Panc1 (cell line): ENCODE measurements around the gene TSSK3. TPM values are rescaled to one million over a fixed set of nuclear protein-coding genes. Genes with fewer than 3 reads are reported as not detected.

Experiments used
- ATAC-seq: fragments of 200-7000 bp; cut with Tn5 transposase; 2 replicates; pipeline ENCODE4 v1.9.1; 2020; ENCODE audit warnings: mild to moderate bottlenecking, moderate library complexity
- BruUV-seq: library from RNA; stranded (reverse); fragments of 400-500 nt; replicated peaks from 2 replicates; lab custom pipeline; 2021; lab: Mats Ljungman, UMichigan
- CTCF ChIA-PET: fragments of 300-600 bp; sonication (Branson Sonifier 250); formaldehyde crosslinking; loops from one replicate; lab custom pipeline; 2022; ENCODE audit warnings: antibody characterized with exemption; lab: Charles Lee
- POLR2A ChIA-PET: fragments of 300-600 bp; sonication (Branson Sonifier 250); formaldehyde crosslinking; loops from one replicate; lab custom pipeline; 2022; ENCODE audit warnings: antibody characterized with exemption; lab: Charles Lee
- DNase-seq: peaks from one replicate; pipeline ENCODE4 v3.0.0-alpha.2; 2010; ENCODE audit warnings: low read depth, low spot score
- H3K27ac ChIP-seq: 2 replicates; pipeline ENCODE4 v1.5.1; 2011; ENCODE audit warnings: mild to moderate bottlenecking, low read length, inconsistent platforms
- H3K27me3 ChIP-seq: fragments of 200-500 bp; sonication (Bioruptor generic); 2 replicates; pipeline ENCODE4 v1.6.0; 2014; ENCODE audit warnings: low read length, inconsistent platforms; ENCODE audit not compliant: control insufficient read depth, insufficient read depth
- H3K36me3 ChIP-seq: fragments of 200-500 bp; sonication (Bioruptor generic); 2 replicates; pipeline ENCODE4 v1.5.1; 2014; ENCODE audit warnings: inconsistent platforms, mild to moderate bottlenecking, low read length, moderate library complexity; ENCODE audit not compliant: control insufficient read depth, insufficient read depth
- H3K4me1 ChIP-seq: 2 replicates; pipeline ENCODE4 v1.5.1; 2011; ENCODE audit warnings: inconsistent platforms, mild to moderate bottlenecking, low read length, moderate library complexity; ENCODE audit not compliant: control insufficient read depth, insufficient read depth
- H3K4me3 ChIP-seq, 2 experiments: 2 replicates each; pipeline ENCODE4 v1.5.1; 2011 to 2012; ENCODE audit warnings: low read depth in 2 of 2, low read length in 2 of 2, mild to moderate bottlenecking in 2 of 2, inconsistent platforms in 1 of 2, moderate library complexity in 1 of 2
- H3K9me3 ChIP-seq: fragments of 200-500 bp; sonication (Bioruptor generic); 2 replicates; pipeline ENCODE4 v1.5.1; 2014; ENCODE audit warnings: low read depth, mild to moderate bottlenecking, inconsistent platforms, low read length, moderate library complexity; ENCODE audit not compliant: control insufficient read depth, insufficient read depth
- POLR2AphosphoS5 ChIP-seq: IDR thresholded peaks from 2 replicates; pipeline ENCODE4 v1.6.1; 2012; ENCODE audit warnings: mild to moderate bottlenecking, low read depth, low read length, moderate library complexity
- SIN3A ChIP-seq: IDR thresholded peaks from 2 replicates; pipeline ENCODE4 v1.6.1; 2012; ENCODE audit warnings: low read depth, mild to moderate bottlenecking, low read length, moderate library complexity, borderline replicate concordance; ENCODE audit not compliant: insufficient read depth
- TCF7L2 ChIP-seq: IDR thresholded peaks from 2 replicates; pipeline ENCODE4 v1.6.1; 2011; ENCODE audit warnings: mild to moderate bottlenecking, low read depth, low read length, inconsistent platforms
- in situ Hi-C: cut with HindIII; loops from 2 replicates; pipeline ENCODE4 v1.10.0; 2016; ENCODE audit warnings: low sequenced_read_pairs, low pct_unique_long_range_greater_than_20kb
- intact Hi-C: fragments of 100-400 bp; cut with micrococcal nuclease; formaldehyde crosslinking; loops from one replicate; pipeline ENCODE4 v1.10.0; 2022; ENCODE audit not compliant: unreplicated experiment
- total RNA-seq: library from RNA; stranded (reverse); gene quantifications from one replicate; pipeline ENCODE4 v1.2.1, GENCODE V29; 2021; ENCODE audit not compliant: unreplicated experiment
- TF ChIP-seq, protein P1 (sequence below), 2 experiments: IDR thresholded peaks; 2 replicates each; pipeline ENCODE4 v1.6.1; 2011 to 2012; ENCODE audit warnings: low read depth in 2 of 2, control low read depth in 1 of 2, low read length in 1 of 2, mild to moderate bottlenecking in 1 of 2, moderate library complexity in 1 of 2; ENCODE audit not compliant: insufficient read depth in 1 of 2
- TF ChIP-seq, protein P2 (sequence below): fragments of 450-650 bp; IDR thresholded peaks from 2 replicates; pipeline ENCODE4 v1.5.1; 2017; ENCODE audit warnings: mild to moderate bottlenecking

Gene TSSK3
- total RNA-seq, 1 experiment from 2014 or later, result 3.6 TPM

- ChIA-PET CTCF (no interaction called here), POLR2A (no interaction called here)
- DNase-seq (no peak), ATAC-seq (no peak)
- BruUV-seq, result TSS peak; percentile 86
- H3K9me3 ChIP-seq, result no peaks in the 10 kb centered on the region
- H3K27ac ChIP-seq, result peak overlapping the region; percentile 82
- 0 out of 2 replicates have a peak, but pooled peaks cover 2% of the 10 kb centered on the region for H3K36me3 ChIP-seq
- TF ChIP-seq TCF7L2 (no peak), SIN3A (no peak), POLR2AphosphoS5 (no peak)
- TF ChIP-seq, protein P1, sequence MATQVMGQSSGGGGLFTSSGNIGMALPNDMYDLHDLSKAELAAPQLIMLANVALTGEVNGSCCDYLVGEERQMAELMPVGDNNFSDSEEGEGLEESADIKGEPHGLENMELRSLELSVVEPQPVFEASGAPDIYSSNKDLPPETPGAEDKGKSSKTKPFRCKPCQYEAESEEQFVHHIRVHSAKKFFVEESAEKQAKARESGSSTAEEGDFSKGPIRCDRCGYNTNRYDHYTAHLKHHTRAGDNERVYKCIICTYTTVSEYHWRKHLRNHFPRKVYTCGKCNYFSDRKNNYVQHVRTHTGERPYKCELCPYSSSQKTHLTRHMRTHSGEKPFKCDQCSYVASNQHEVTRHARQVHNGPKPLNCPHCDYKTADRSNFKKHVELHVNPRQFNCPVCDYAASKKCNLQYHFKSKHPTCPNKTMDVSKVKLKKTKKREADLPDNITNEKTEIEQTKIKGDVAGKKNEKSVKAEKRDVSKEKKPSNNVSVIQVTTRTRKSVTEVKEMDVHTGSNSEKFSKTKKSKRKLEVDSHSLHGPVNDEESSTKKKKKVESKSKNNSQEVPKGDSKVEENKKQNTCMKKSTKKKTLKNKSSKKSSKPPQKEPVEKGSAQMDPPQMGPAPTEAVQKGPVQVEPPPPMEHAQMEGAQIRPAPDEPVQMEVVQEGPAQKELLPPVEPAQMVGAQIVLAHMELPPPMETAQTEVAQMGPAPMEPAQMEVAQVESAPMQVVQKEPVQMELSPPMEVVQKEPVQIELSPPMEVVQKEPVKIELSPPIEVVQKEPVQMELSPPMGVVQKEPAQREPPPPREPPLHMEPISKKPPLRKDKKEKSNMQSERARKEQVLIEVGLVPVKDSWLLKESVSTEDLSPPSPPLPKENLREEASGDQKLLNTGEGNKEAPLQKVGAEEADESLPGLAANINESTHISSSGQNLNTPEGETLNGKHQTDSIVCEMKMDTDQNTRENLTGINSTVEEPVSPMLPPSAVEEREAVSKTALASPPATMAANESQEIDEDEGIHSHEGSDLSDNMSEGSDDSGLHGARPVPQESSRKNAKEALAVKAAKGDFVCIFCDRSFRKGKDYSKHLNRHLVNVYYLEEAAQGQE (IDR thresholded peaks at IDR 0.05; ENCODE audit: insufficient read depth in 1 of 2, low read depth in 2 of 2, low read length in 1 of 2), result no peak
- TF ChIP-seq, protein P2, sequence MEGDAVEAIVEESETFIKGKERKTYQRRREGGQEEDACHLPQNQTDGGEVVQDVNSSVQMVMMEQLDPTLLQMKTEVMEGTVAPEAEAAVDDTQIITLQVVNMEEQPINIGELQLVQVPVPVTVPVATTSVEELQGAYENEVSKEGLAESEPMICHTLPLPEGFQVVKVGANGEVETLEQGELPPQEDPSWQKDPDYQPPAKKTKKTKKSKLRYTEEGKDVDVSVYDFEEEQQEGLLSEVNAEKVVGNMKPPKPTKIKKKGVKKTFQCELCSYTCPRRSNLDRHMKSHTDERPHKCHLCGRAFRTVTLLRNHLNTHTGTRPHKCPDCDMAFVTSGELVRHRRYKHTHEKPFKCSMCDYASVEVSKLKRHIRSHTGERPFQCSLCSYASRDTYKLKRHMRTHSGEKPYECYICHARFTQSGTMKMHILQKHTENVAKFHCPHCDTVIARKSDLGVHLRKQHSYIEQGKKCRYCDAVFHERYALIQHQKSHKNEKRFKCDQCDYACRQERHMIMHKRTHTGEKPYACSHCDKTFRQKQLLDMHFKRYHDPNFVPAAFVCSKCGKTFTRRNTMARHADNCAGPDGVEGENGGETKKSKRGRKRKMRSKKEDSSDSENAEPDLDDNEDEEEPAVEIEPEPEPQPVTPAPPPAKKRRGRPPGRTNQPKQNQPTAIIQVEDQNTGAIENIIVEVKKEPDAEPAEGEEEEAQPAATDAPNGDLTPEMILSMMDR, result no peak
- H3K4me3 ChIP-seq, result peak overlapping the region; percentile 76 to 94
- in situ Hi-C loops, result no loop called here
- H3K27me3 ChIP-seq, result no peaks in the 10 kb centered on the region
- intact Hi-C loops, result no loop called here
- peaks cover 8% of the 10 kb centered on the region; the same call in 1 of the 2 replicates for H3K4me1 ChIP-seq
These were observed 30.8 kb downstream of the TSSK3 start for GRCh38 chr1:32393136-32393535.

- DNase-seq, result no peak
- no TSS peak for BruUV-seq
- peaks cover 8% of the 10 kb centered on the region; the same call in 1 of the 2 replicates for H3K4me1 ChIP-seq
- H3K9me3 ChIP-seq, result no peaks in the 10 kb centered on the region
- no peaks in the 10 kb centered on the region for H3K27me3 ChIP-seq
- POLR2A ChIA-PET, result no interaction called here
- no peak for TF ChIP-seq POLR2AphosphoS5
- TF ChIP-seq, protein P2, result no peak
- no peak for TF ChIP-seq TCF7L2
- TF ChIP-seq SIN3A, result no peak
- TF ChIP-seq, protein P1 (IDR thresholded peaks at IDR 0.05; ENCODE audit: insufficient read depth in 1 of 2, low read depth in 2 of 2, low read length in 1 of 2), result no peak
- no peaks in the 10 kb centered on the region for H3K36me3 ChIP-seq
- H3K27ac ChIP-seq, result peak overlapping the region; percentile 82
- in situ Hi-C loops, result no loop called here
- ATAC-seq, result peak; percentile 70
- H3K4me3 ChIP-seq, result peak overlapping the region; percentile 76 to 94
- CTCF ChIA-PET, result interaction anchor here (0.5 kb wide), 1 partner anchor 376 kb away, joined by 6 read pairs; no protein-coding TSS in a partner anchor
- intact Hi-C loops, result no loop called here
These were observed 31.4 kb downstream of the TSSK3 start for GRCh38 chr1:32393832-32394140.
